GM21526 (cell line): ENCODE results near the gene ATXN10.
A peak's percentile ranks its signal among the peaks of the same experiment; 100 is the strongest.

Experiments
- ATAC-seq: cut with Tn5 transposase; IDR thresholded peaks from one replicate; pipeline ENCODE4 v1.9.1; 2021; ENCODE audit warnings: moderate library complexity; ENCODE audit not compliant: unreplicated experiment, low FRiP score

The ATXN10 gene

GRCh38 chr22:45754822-45755221, 83.2 kb downstream of the ATXN10 start:
- no peak for ATAC-seq

- ATAC-seq = no peak
These were observed 84.9 kb downstream of the ATXN10 start for GRCh38 chr22:45756558-45756957.

- ATAC-seq = no peak
These were observed 85.4 kb downstream of the ATXN10 start for GRCh38 chr22:45757068-45757467.

GRCh38 chr22:45757936-45758335, 86.3 kb downstream of the ATXN10 start:
- ATAC-seq = no peak

GRCh38 chr22:45758603-45759002, 87.0 kb downstream of the ATXN10 start:
- no peak for ATAC-seq

- no peak for ATAC-seq
These were observed 89.0 kb downstream of the ATXN10 start for GRCh38 chr22:45760682-45761081.

- no peak for ATAC-seq
These were observed 91.1 kb downstream of the ATXN10 start for GRCh38 chr22:45762545-45763235.

GRCh38 chr22:45763236-45763624, 91.6 kb downstream of the ATXN10 start:
- ATAC-seq = no peak

GRCh38 chr22:45768490-45768889, 96.9 kb downstream of the ATXN10 start:
- no peak for ATAC-seq

GRCh38 chr22:45769569-45770210, 98.1 kb downstream of the ATXN10 start:
- ATAC-seq = no peak

- no peak for ATAC-seq
These were observed 98.9 kb downstream of the ATXN10 start for GRCh38 chr22:45770506-45770905.

- no peak for ATAC-seq
These were observed 99.4 kb downstream of the ATXN10 start for GRCh38 chr22:45771057-45771456.

GRCh38 chr22:45771711-45772110, 100.1 kb downstream of the ATXN10 start:
- ATAC-seq = no peak

GRCh38 chr22:45772743-45773142, 101.1 kb downstream of the ATXN10 start:
- no peak for ATAC-seq

- no peak for ATAC-seq
These were observed 102.5 kb downstream of the ATXN10 start for GRCh38 chr22:45774001-45774670.

- no peak for ATAC-seq
These were observed 103.4 kb downstream of the ATXN10 start for GRCh38 chr22:45775062-45775461.

GRCh38 chr22:45775569-45776312, 104.1 kb downstream of the ATXN10 start:
- ATAC-seq = peak; percentile 66

GRCh38 chr22:45776313-45776585, 104.6 kb downstream of the ATXN10 start:
- no peak for ATAC-seq

GRCh38 chr22:45777046-45777851, 105.6 kb downstream of the ATXN10 start:
- no peak for ATAC-seq

GRCh38 chr22:45777852-45778375, 106.3 kb downstream of the ATXN10 start:
- no peak for ATAC-seq
